Measurements from ENCODE around the gene FOXO6.

The FOXO6 gene

GRCh38 chr1:41424581-41425118 lies 63.4 kb downstream of the FOXO6 start:
- H3K4me3 Mint-ChIP-seq: no peak overlapping the region
- TF ChIP-seq, protein P1, sequence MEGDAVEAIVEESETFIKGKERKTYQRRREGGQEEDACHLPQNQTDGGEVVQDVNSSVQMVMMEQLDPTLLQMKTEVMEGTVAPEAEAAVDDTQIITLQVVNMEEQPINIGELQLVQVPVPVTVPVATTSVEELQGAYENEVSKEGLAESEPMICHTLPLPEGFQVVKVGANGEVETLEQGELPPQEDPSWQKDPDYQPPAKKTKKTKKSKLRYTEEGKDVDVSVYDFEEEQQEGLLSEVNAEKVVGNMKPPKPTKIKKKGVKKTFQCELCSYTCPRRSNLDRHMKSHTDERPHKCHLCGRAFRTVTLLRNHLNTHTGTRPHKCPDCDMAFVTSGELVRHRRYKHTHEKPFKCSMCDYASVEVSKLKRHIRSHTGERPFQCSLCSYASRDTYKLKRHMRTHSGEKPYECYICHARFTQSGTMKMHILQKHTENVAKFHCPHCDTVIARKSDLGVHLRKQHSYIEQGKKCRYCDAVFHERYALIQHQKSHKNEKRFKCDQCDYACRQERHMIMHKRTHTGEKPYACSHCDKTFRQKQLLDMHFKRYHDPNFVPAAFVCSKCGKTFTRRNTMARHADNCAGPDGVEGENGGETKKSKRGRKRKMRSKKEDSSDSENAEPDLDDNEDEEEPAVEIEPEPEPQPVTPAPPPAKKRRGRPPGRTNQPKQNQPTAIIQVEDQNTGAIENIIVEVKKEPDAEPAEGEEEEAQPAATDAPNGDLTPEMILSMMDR (IDR thresholded peaks at IDR 0.05): no peak
- no peaks in the 10 kb centered on the region for H3K9me3 Mint-ChIP-seq
- DNase-seq: no peak
- H3K4me1 Mint-ChIP-seq: peaks cover 26% of the 10 kb centered on the region
- H3K27me3 Mint-ChIP-seq (ENCODE audit: low read depth, poor library complexity): peaks cover 9% of the 10 kb centered on the region
- H3K27ac Mint-ChIP-seq: no peak overlapping the region
- no peaks in the 10 kb centered on the region for H3K36me3 Mint-ChIP-seq (ENCODE audit: low read depth)

- Mint-ChIP-seq H3K36me3 (ENCODE audit: low read depth) (no peaks in the 10 kb centered on the region), H3K4me3 (no peak overlapping the region), H3K4me1 (peaks cover 26% of the 10 kb centered on the region), H3K27me3 (ENCODE audit: low read depth, poor library complexity) (peaks cover 9% of the 10 kb centered on the region), H3K9me3 (no peaks in the 10 kb centered on the region), H3K27ac (no peak overlapping the region)
- TF ChIP-seq, protein P1 (IDR thresholded peaks at IDR 0.05): no peak
- DNase-seq: no peak
Measured at GRCh38 chr1:41425369-41425768, 64.1 kb downstream of the FOXO6 start.

GRCh38 chr1:41426201-41426890 lies 65.1 kb downstream of the FOXO6 start:
- no peak overlapping the region for H3K4me3 Mint-ChIP-seq
- no peaks in the 10 kb centered on the region for H3K36me3 Mint-ChIP-seq (ENCODE audit: low read depth)
- H3K27ac Mint-ChIP-seq: no peak overlapping the region
- TF ChIP-seq, protein P1 (IDR thresholded peaks at IDR 0.05): no peak
- peaks cover 12% of the 10 kb centered on the region for H3K27me3 Mint-ChIP-seq (ENCODE audit: low read depth, poor library complexity)
- no peak for DNase-seq
- peaks cover 20% of the 10 kb centered on the region for H3K4me1 Mint-ChIP-seq
- no peaks in the 10 kb centered on the region for H3K9me3 Mint-ChIP-seq

- H3K27me3 Mint-ChIP-seq (ENCODE audit: low read depth, poor library complexity): peaks cover 16% of the 10 kb centered on the region
- no peaks in the 10 kb centered on the region for H3K36me3 Mint-ChIP-seq (ENCODE audit: low read depth)
- H3K4me3 Mint-ChIP-seq: no peak overlapping the region
- H3K4me1 Mint-ChIP-seq: peaks cover 19% of the 10 kb centered on the region
- no peaks in the 10 kb centered on the region for H3K9me3 Mint-ChIP-seq
- TF ChIP-seq, protein P1 (IDR thresholded peaks at IDR 0.05): no peak
- H3K27ac Mint-ChIP-seq: no peak overlapping the region
- no peak for DNase-seq
Measured at GRCh38 chr1:41427122-41427913, 66.1 kb downstream of the FOXO6 start.

GRCh38 chr1:41427916-41428737 lies 66.9 kb downstream of the FOXO6 start:
- H3K4me3 Mint-ChIP-seq: no peak overlapping the region
- H3K9me3 Mint-ChIP-seq: no peaks in the 10 kb centered on the region
- H3K27ac Mint-ChIP-seq: no peak overlapping the region
- H3K27me3 Mint-ChIP-seq (ENCODE audit: low read depth, poor library complexity): peaks cover 16% of the 10 kb centered on the region
- peaks cover 19% of the 10 kb centered on the region for H3K4me1 Mint-ChIP-seq
- no peak for DNase-seq
- no peaks in the 10 kb centered on the region for H3K36me3 Mint-ChIP-seq (ENCODE audit: low read depth)
- TF ChIP-seq, protein P1 (IDR thresholded peaks at IDR 0.05): no peak

Measured in nephron progenitor cell (in vitro differentiated cells).